ENCODE measurements around the gene FLNC. TPM values are rescaled to one million over a fixed set of nuclear protein-coding genes. Genes with fewer than 3 reads are reported as not detected.

Gene FLNC
- total RNA-seq, 1 experiment from 2014 or later = 8.0 TPM

DNA sequence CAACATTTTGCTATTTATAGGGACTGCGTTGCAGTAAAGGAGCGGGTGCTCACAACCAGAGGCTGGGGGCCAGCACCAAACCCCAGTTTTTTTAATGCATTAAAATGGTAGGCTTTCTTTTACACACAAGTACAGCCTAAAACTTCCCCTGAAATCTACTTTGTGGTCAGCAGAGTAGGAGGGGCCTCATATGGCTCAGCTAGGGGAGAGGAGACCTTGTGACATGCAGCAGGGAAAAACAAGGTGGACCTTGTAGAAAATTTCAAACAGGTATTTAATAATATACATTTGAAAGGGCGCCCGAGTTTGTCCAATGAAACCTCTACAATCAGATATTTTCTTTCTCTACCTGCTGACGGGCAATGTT, 37.0 kb upstream of the FLNC start:
- peaks cover 37% of the 10 kb centered on the region for H3K4me1 Mint-ChIP-seq
- H3K36me3 Mint-ChIP-seq = peaks cover 31% of the 10 kb centered on the region
- DNase-seq (ENCODE audit: low spot score) (no peak), ATAC-seq (no peak)
- H3K27ac Mint-ChIP-seq = no peak overlapping the region
- TF ChIP-seq, protein P1, sequence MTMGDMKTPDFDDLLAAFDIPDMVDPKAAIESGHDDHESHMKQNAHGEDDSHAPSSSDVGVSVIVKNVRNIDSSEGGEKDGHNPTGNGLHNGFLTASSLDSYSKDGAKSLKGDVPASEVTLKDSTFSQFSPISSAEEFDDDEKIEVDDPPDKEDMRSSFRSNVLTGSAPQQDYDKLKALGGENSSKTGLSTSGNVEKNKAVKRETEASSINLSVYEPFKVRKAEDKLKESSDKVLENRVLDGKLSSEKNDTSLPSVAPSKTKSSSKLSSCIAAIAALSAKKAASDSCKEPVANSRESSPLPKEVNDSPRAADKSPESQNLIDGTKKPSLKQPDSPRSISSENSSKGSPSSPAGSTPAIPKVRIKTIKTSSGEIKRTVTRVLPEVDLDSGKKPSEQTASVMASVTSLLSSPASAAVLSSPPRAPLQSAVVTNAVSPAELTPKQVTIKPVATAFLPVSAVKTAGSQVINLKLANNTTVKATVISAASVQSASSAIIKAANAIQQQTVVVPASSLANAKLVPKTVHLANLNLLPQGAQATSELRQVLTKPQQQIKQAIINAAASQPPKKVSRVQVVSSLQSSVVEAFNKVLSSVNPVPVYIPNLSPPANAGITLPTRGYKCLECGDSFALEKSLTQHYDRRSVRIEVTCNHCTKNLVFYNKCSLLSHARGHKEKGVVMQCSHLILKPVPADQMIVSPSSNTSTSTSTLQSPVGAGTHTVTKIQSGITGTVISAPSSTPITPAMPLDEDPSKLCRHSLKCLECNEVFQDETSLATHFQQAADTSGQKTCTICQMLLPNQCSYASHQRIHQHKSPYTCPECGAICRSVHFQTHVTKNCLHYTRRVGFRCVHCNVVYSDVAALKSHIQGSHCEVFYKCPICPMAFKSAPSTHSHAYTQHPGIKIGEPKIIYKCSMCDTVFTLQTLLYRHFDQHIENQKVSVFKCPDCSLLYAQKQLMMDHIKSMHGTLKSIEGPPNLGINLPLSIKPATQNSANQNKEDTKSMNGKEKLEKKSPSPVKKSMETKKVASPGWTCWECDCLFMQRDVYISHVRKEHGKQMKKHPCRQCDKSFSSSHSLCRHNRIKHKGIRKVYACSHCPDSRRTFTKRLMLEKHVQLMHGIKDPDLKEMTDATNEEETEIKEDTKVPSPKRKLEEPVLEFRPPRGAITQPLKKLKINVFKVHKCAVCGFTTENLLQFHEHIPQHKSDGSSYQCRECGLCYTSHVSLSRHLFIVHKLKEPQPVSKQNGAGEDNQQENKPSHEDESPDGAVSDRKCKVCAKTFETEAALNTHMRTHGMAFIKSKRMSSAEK (CRISPR knock-in tag; IDR thresholded peaks at IDR 0.05; ENCODE audit: borderline replicate concordance) = no peak
- TF ChIP-seq CTCF (IDR thresholded peaks at IDR 0.05) (no peak), FOXJ3 (CRISPR knock-in tag; IDR thresholded peaks at IDR 0.05; ENCODE audit: borderline replicate concordance) (no peak), RELA (CRISPR knock-in tag; IDR thresholded peaks at IDR 0.05; ENCODE audit: borderline replicate concordance) (no peak), HMGXB4 (CRISPR knock-in tag; IDR thresholded peaks at IDR 0.05) (no peak), ATF3 (CRISPR knock-in tag; conservative IDR thresholded peaks at IDR 0.05) (no peak), TP53 (CRISPR knock-in tag; IDR thresholded peaks at IDR 0.05) (no peak), ZNF423 (CRISPR knock-in tag; IDR thresholded peaks at IDR 0.05) (no peak)
- no peak overlapping the region for H3K4me3 Mint-ChIP-seq
- ChIA-PET CTCF (interaction anchor here (0.9 to 1.6 kb wide), 3 partner anchors 38 to 90 kb away, joined by 3 to 6 read pairs (median 3); no protein-coding TSS in a partner anchor), POLR2A (interaction anchor here (0.7 to 1.2 kb wide), 2 partner anchors 11 to 40 kb away, joined by 3 read pairs; no protein-coding TSS in a partner anchor)
- H3K9me3 Mint-ChIP-seq = peaks cover 3% of the 10 kb centered on the region; the same call in 1 of the 2 replicates
- peaks cover 15% of the 10 kb centered on the region for H3K27me3 Mint-ChIP-seq (ENCODE audit: low read depth)

DNA sequence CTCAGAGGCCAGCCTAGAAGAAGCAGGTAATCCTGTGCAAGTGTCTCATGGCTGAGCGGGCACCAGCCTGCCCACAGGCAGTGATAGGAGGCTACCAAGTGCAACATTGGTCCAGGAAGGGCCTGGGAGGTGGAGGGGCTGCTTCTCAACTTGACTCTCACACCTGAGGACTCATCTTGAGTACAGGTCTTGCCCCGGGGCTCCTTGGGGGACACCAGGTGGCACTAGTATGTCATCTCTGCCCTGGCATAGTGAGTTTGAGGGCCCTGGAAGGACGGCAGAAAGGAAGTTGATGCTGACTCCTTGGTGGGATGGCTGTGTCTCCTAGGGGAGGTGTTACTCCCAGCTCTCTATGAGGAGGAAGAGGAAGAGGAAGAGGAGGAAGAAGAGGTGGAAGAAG, 36.2 kb upstream of the FLNC start:
- Mint-ChIP-seq H3K27ac (peak overlapping the region; percentile 82), H3K4me1 (peaks cover 37% of the 10 kb centered on the region), H3K36me3 (peaks cover 31% of the 10 kb centered on the region), H3K27me3 (ENCODE audit: low read depth) (peaks cover 9% of the 10 kb centered on the region), H3K4me3 (no peak overlapping the region), H3K9me3 (peaks cover 3% of the 10 kb centered on the region; the same call in 1 of the 2 replicates)
- ChIA-PET POLR2A (no interaction called here), CTCF (interaction anchor here (0.6 to 3.7 kb wide), 8 partner anchors 10 to 89 kb away, joined by 3 to 16 read pairs (median 6); no protein-coding TSS in a partner anchor)
- ATAC-seq = no peak
- no peak for DNase-seq (ENCODE audit: low spot score)
- TF ChIP-seq ATF2 (CRISPR knock-in tag; IDR thresholded peaks at IDR 0.05; ENCODE audit: borderline replicate concordance, low read depth) = no peak
- no peak for TF ChIP-seq PRRX2 (CRISPR knock-in tag; IDR thresholded peaks at IDR 0.05)
- no peak for TF ChIP-seq CBFB (CRISPR knock-in tag; IDR thresholded peaks at IDR 0.05; ENCODE audit: low read depth)
- no peak for TF ChIP-seq JAZF1 (CRISPR knock-in tag; IDR thresholded peaks at IDR 0.05)
- no peak for TF ChIP-seq JUN (CRISPR knock-in tag; IDR thresholded peaks at IDR 0.05)
- TF ChIP-seq STAT6 (CRISPR knock-in tag; conservative IDR thresholded peaks at IDR 0.05; ENCODE audit: low read depth) = no peak
- TF ChIP-seq ZNF317 (CRISPR knock-in tag; IDR thresholded peaks at IDR 0.05; ENCODE audit: borderline replicate concordance, low read depth) = no peak
- TF ChIP-seq TEAD4 (CRISPR knock-in tag; IDR thresholded peaks at IDR 0.05) = no peak
- TF ChIP-seq ARID4B (CRISPR knock-in tag; IDR thresholded peaks at IDR 0.05; ENCODE audit: borderline replicate concordance) = no peak

Measured in WTC11 (cell line).